Ammon's horn (tissue), 1 donor: ENCODE data around the gene C4orf46.
"Not testable (repeated sequence)": the region's sequence is repeated elsewhere in the genome, so short reads cannot be mapped to it uniquely, and the experiment has no call there.

Source experiments
- DNase-seq: peaks from one replicate; pipeline ENCODE4 v3.0.0-alpha.2; 2016; ENCODE audit warnings: low spot score

C4orf46 gene

DNA sequence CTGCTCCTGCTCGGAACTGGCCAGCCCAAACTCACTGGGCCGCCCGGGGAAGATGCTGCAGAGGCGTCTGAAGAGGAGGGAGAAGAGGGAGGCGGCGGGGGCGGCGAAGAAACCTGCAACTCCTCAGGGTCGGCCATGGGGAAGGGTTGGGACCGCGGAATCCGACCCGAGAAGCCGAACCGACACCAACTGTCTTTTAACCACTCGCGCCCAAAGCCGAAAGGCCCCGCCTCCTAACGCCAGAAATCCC, at the start of gene C4orf46:
TSS of gene C4orf46 (minus strand) at position 223 of the 250 bp plus-strand sequence. CDS start at position 137, 86 bp downstream.
- DNase-seq: no peak

DNA sequence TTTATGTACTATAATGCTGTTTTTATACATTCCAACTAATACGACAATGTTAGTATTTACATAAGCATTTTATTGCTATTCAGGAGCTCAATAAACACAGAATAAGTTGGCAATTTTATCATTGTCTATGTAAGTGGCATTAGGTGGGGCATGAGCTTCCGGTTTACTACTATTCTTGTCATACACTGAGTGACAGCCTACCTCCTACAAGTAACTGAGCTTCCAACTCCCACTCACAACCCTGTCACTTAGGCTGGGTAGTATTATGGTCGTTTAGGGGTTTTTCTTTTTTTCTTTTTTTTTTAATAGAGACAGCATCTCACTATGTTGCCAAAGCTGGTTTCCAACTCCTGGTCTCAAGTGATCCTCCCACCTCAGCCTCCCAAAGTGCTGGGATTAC, 44.1 kb upstream of the C4orf46 start:
- DNase-seq: no peak

DNA sequence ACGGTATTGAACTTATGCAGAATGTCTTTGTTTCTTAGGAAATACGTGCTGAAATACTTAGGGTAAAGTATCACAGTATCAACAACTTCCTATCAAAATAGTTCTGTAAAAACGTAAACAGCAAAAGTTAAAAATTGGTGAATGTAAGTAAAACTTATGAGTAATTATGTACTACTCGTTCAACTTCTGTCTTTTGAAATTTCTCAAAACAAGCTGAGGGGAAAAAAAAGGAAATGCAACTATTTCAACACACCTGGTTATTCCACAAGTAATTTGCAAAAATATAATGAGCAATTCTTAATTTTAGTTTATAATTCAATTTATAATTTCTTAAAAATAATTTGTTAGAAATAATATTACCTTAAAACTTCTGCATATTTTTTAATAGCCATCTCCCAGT, 43.2 kb upstream of the C4orf46 start:
- no peak for DNase-seq

DNA sequence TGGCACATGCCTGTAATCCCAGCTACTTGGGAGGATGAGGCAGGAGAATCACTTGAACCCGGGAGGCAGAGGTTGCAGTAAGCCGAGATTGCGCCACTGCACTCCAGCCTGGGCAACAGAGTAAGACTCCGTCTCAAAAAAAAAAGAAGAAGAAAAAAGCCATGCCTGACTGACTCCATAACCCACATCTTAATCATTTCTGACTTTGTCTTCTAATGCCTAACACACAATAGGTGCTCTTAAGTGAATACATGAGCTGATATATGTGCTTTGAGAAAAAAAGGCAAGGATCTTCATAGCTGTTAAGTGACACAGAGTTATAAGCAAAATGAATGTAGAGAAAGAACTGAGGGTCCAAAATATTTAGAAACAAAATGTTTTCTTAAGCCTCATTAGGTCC, 40.9 kb upstream of the C4orf46 start:
- DNase-seq: not testable (repeated sequence)

DNA sequence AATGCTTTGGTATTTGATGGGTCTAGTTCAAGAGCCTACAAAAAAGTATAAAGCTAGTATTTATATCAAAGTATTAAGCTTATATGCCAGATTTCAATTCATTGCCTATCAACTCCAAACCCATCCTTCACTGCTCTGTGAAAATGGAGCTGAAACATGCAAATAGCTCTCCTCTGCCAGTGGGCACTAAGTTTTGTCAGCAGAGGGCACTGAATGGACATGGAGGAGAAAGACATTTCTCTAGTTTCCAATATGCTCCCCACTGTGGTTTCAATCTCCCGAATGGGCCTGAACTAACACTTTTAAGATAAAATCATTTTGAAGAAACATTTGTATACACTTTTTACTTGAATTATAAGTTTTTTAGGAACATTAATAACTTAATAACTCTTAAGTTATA, 39.1 kb upstream of the C4orf46 start:
- no peak for DNase-seq

DNA sequence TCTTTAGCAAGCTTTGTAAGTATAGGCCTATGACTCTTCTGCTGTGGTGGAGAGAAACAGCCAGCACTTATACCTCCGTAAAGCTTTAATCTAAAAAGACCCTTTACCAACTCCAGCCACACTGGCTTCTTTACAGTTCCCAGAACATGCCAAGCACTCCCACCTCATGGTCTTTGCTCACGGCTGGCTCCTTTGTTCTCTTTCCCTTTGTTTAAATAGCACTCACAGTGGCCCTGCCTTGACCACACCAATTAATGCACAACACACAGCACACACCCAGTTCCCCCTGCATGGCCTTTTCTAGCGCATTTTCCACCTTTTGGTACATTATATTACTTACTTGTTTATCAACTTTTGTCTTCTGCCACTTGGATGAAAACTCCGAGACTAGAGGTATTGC, 32.6 kb upstream of the C4orf46 start:
- DNase-seq: no peak

DNA sequence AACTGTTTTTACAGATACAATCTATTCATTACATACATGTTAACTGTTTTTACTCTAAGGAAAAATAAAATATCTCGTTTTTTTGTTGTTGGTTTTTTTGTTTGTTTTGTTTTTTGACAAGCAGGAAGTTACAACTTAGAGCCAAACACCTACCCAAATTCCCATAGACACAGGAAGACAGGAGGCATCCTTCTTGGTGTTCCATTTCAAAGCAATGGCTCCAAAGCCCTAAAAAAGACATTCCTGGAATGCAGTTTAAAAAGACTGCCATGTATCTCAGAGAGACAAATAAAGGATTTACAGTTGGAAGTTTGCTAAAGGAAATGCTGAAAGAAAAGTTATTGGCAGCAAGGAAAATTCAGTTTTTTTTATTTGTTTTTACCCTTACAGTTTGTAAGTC, 17.1 kb upstream of the C4orf46 start:
- no peak for DNase-seq

DNA sequence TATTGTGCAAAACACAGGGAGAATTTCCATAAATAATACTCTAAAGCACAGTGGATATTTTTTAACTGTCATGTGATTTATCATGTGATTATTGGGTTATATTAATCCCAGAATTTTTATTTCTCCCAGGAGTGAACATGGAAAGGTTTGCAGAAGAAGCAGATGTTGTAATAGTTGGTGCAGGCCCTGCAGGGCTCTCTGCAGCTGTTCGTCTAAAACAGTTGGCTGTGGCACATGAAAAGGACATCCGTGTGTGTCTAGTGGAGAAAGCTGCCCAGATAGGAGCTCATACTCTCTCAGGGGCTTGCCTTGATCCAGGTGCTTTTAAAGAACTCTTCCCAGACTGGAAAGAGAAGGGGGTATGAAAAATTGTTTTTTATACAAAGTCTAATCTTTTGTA, 10.4 kb upstream of the C4orf46 start:
- no peak for DNase-seq

DNA sequence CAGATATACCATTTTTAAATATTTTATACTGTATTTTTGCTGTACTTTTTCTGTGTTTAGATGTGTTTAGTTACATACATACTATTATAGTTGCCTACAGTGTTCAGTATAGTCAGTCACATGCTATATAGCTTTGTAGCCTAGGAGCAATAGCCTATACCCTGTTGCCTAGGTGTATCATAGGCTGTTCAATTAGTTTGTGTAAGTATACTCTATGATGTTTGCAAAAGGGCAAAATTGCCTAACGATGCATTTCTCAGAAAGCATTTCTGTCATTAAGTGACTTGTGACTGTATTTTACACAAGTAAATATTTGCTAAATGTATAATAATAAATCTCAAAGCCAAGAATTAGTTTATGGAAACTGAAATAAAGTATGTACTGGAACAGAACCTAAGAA, 9.9 kb upstream of the C4orf46 start:
- no peak for DNase-seq

DNA sequence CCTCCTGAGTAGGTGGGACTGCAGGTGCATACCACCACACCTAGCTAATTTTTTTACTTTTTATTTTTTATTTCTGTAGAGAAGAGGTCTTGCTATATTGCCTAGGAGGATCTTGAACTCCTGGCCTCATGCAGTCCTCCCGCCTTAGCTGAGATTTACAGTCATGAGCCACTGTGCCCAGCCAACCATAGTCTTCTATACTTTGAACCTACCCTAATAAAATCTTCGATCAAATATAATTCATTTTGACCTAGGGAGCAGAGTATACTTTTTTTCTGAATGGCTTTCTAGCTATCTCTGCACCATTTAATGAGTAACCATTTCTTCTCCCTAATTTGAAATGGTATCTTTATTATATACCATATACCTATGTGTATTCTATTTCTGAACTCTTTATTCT, 7.1 kb upstream of the C4orf46 start:
- no peak for DNase-seq

DNA sequence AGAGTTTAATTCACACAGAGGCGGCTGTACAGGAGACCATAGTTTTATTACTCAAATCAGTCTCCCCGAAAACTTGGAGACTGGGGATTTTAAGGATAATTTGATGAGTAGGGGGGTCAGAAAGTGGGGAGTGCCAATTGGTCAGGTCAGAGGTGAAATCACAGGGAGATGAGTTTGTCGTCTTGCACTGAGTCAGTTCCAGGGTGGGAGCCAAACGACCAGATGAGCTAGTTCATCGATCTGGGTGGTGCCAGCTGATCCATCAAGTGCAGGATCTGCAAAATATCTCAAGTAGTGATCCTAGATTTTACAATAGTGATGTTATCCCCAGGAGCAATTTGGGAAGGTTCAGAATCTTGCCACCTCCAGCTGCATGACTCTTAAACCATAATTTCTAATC, 4.4 kb upstream of the C4orf46 start:
- no peak for DNase-seq

DNA sequence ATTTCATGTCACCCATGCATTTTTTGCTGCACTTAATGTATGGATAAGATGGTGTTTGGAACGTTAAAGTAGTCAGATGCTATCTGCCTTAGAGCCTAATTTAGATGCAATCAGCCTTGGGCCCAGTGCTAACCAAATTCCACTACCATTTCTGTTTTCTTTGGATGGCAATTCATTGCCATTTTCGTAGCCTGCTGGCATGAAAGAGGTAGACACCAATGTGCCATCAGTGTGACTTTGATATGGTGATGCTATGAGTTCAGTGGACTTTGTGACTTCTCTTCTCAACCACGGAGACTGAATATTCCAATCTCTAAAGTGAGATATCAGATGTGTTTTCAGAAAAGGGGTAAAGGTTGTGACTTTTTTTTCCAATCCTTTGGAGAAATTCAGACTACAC, 1.9 kb upstream of the C4orf46 start:
- no peak for DNase-seq

DNA sequence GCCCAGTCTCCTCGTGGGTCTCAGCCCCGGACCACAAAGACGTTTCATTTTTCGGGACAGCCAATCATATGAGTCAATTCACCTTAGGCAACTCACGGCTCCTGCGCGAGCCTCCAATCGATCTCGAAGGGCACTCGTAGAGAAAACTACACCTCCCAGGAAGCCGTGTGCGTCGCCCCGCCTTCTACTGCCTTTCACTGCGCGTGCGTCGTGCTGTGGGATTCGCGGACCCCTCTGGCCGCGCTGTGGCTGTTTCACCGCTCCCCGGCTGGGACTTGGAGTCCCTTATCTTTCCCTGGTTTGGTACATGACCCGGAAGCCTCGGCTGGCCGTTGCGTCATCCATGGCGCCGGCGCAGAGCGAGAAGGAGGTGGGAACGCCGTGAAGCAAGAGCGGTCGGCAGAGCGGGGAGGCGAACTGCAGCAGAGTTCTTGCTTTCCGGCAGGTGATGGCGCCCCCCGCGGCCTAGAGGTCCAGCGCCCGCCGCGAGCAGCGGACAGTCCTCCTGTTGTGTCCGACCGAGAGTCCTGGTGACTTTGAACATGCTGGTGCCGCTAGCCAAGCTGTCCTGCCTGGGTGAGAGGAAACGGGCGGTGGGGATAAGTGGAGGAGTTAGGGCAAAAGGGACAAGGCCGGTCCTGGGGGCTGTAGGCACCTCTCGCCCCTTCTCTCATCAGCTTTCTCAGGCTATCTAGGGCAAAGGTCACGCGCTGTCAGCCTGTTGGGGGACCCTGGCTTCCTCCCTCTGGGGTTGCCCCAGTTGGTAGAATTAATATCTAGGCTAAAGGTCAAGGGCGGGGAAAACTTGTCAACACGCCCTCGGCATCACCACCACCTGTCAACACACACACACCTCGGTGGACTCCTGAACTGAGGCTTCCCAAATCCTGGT, 474 bp upstream of the C4orf46 start, which contains the start of gene ETFDH:
TSS of gene ETFDH (plus strand) at position 382 of the 892 bp plus-strand sequence. CDS start at position 543, 161 bp downstream.
- peak; percentile 99 for DNase-seq

DNA sequence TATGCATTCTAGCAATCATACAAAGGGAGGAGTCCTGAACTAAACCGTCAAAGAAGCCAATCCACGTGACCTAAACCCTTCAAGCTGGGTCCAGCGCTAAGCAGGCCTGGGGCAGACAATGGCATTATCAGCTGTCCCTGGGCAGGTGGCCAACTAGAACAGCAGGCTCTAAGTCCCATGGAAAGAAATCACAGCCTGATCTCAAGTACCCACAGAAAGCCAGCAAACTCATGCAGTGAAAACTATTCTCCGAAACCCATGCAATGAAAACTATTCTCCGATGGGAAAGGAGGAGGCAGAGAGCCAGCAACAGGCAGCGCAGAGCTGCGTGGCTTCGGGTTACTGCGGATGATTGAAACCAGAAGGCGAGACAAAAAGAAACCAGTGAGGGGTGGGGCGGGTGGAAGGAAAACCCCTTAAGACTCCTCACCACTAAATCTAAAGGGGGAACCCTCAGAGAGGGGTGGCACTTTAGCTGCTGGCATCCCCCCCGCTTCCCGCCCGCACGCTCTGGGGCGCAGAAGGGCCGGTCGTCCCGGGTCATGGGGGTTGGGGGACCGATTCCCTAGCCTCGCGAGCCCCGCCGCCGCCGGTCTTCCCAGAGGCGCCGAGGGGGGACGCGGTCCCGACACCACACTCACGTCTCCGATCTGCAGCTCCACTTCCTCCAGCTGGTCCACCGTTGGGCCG, 567 bp downstream of the C4orf46 start:
- peak; percentile 79 for DNase-seq

DNA sequence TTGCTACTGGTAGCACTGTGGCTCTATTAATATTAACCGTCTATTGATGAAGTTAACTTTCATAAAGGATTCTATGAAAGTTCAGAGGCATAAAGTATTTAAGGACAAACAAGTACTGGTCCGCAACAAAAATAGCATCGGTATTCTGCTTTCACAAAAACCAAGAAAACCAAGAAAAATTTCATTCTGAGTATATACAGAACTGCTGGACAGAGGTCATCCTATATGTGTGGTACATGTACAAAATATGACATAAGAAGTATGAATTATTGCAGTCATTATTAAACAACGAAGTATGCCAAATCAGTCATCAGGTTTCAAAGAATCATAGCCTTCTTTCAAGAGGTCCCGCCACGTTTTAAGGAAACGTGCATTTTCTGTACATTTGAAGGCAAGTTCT, 2.4 kb downstream of the C4orf46 start:
- no peak for DNase-seq

DNA sequence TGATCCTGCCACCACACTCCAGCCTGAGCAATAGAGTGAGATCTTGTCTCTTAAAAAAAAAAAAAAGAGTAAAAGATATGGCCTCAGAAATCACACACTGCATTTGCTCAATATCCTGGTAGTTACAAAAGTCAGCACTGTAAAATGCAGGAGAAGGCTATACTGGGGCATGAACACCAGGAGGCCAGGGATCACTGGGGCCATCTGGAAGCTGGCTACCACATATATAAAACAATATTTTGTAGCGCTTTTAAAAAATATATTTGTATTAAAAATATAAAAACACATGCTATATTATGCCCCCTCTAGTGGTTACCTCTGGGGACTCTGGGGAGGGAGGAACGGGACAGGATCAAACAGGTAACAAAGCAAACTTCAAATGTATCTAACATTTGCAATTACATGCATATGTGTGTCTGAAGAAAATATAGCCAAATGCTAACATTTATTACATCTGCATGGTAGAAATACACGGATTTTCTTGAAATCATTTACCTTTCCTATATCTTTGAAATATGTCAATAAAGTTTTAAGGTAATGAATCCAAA, 4.0 kb downstream of the C4orf46 start:
- no peak for DNase-seq

DNA sequence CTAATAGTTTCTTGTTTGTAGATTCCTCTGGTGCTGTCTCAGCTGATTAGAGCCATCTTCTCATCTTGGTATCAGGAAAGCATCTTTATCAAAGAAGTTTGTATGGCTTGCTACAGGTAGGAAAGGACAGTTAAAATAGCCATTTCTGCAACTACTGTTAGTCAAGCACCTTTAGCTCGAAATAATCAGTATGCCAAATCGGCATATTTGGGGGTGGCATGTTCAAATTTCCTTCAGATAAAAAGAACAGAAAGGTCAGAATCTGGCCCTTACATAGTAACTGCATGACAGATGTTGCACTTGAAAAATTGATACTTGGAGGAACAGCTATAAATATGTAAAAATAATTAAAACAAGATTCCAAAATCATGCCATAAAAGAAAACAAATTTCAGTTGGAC, 4.8 kb downstream of the C4orf46 start:
- DNase-seq: no peak

DNA sequence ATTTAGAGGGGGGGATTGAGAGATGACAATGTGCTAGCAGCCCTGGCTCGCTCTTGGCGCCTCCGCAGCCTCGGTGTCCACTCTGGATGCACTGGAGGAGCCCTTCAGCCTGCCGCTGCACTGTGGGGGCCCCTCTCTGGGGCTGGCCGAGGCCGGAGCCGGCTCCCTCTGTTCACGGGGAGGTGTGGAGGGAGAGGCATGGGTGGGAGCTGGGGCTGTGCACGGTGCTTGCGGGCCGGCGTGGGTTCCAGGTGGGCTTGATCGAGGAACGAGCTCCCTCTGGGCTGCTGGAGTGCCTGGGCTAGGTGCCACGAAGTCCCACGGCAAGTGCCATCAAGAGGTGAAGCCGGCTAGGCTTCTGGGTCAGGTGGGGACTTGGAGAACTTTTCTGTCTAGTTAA, 6.9 kb downstream of the C4orf46 start:
- DNase-seq: no peak

DNA sequence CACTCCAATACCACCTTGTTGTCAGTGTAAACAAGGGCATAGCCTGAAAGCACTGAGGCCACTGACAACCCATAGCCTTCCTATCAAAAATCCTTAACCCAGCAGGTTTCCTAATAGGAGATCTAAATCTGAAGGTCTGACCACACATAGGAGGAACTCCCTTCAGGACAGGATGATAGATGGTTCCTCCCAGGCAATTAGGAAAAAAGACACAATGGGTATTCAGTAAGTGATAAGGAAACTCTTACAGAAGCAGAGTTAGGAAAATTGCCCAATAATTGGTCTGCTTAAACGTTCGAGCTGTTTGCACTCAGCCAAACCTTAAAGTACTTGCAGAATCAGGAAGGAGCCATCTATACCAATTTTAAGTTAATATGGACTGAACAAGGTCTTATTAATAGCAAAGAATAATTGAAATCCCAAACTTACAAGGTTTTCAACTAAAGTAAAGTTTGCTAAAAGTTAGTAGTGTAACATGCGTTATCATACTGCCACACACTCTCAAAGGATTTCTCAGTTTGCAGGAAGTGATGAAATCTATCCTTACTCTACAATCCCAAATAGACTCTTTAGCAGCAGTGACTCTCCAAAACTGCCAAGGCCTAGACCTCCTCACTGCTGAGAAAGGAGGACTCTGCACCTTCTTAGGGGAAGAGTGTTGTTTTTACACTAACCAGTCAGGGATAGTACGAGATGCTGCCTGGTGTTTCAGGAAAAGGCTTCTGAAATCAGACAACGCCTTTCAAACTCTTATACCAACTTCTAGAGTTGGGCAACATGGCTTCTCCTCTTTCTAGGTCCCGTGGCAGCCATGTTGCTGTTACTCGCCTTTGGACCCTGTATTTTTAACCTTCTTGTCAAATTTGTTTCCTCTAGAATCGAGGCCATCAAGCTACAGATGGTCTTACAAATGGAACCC, 7.7 kb downstream of the C4orf46 start:
- DNase-seq: not testable (repeated sequence)

DNA sequence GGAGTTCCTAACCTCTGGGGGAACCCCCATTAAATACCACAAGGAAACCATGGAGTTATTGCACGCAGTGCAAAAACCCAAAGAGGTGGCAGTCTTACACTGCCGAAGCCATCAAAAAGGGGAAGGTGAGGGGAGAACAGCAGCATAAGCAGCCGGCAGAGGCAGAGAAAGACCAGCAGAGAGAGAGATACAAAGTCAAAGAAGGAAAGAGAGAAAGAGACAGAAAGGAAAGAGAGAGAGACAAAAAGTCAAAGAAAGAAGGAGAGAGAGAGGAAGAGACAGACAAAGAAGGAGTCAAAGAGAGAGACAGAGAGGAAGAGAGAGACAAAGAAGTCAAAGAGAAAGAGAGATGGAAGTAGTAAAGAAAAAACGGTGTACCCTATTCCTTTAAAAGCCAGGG, 8.4 kb downstream of the C4orf46 start:
- DNase-seq: not testable (repeated sequence)

DNA sequence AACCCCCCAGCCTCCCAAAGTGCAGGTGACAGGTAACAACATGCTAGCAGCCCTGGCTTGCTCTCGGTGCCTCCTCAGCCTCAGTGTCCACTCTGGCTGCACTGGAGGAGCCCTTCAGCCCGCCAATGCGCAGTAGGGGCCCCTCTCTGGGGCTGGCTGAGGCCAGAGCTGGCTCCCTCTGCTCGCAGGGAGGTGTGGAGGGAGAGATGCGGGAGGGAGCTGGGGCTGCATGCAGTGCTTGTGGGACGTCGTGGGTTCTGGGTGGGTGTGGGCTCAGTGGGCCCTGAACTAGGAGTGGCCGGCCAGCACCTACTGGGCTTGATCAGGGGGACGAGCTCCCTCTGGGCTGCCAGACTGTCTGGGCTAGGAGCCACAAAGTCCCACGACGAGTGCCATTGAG, 14.4 kb downstream of the C4orf46 start:
- DNase-seq: no peak

DNA sequence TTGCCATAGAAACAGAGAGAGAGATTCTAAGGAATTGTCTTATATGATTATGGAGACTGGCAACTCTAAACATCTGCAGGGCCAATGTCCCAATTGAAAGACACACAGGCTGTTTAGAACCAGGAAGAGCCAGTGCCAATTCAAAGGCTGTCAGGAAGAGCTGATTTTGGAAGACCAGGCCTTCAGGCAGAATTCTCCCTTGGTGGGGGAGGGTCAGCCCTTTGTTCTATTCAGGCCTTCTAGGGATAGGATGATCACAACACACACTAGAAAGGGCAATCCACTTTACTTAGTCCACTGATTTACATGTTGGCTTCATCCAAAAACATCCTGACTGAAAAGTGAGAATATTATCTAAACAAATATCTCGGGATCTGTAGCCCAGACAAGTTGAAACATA, 15.2 kb downstream of the C4orf46 start:
- no peak for DNase-seq
